Astrocyte (in vitro differentiated cells and primary cell): Measurements from ENCODE around the gene NME2. TPM values are rescaled to one million over a fixed set of nuclear protein-coding genes. Genes with fewer than 3 reads are reported as not detected.

Experiments
- DNase-seq: peaks from one replicate; pipeline ENCODE4 v3.0.0-alpha.2; 2010; ENCODE audit warnings: low read depth
- FAIRE-seq: peaks from 2 replicates; lab custom pipeline; 2011; peaks lifted over from hg19 to GRCh38; lab: Jason Lieb, UNC
- H2AFZ ChIP-seq: 2 replicates; pipeline ENCODE4 v1.6.0; 2012; ENCODE audit warnings: low read depth, low read length, inconsistent platforms
- H3K27ac ChIP-seq: 2 replicates; pipeline ENCODE4 v1.5.1; 2011; ENCODE audit warnings: low read depth, low read length, inconsistent platforms
- H3K27me3 ChIP-seq: 2 replicates; pipeline ENCODE4 v1.6.0; 2011; ENCODE audit warnings: low read length, inconsistent platforms; ENCODE audit not compliant: insufficient read depth
- H3K36me3 ChIP-seq: 2 replicates; pipeline ENCODE4 v1.5.1; 2011; ENCODE audit warnings: low read length, inconsistent platforms; ENCODE audit not compliant: insufficient read depth
- H3K4me1 ChIP-seq: 2 replicates; pipeline ENCODE4 v1.5.1; 2011; ENCODE audit warnings: low read length, inconsistent platforms; ENCODE audit not compliant: insufficient read depth
- H3K4me2 ChIP-seq: 2 replicates; pipeline ENCODE4 v1.6.0; 2012; ENCODE audit warnings: low read length, inconsistent platforms
- H3K4me3 ChIP-seq: 2 replicates; pipeline ENCODE4 v1.5.1; 2011; ENCODE audit warnings: low read depth, mild to moderate bottlenecking, low read length, inconsistent platforms; ENCODE audit not compliant: insufficient read depth
- H3K79me2 ChIP-seq: 2 replicates; pipeline ENCODE4 v1.6.0; 2012; ENCODE audit warnings: mild to moderate bottlenecking, low read length, inconsistent platforms; ENCODE audit not compliant: insufficient read depth
- H3K9ac ChIP-seq: 2 replicates; pipeline ENCODE4 v1.6.0; 2012; ENCODE audit warnings: mild to moderate bottlenecking, low read length, inconsistent platforms
- H3K9me3 ChIP-seq: 2 replicates; pipeline ENCODE4 v1.5.1; 2012; ENCODE audit warnings: low read depth, mild to moderate bottlenecking, low read length, inconsistent platforms; ENCODE audit not compliant: insufficient read depth
- H4K20me1 ChIP-seq: 2 replicates; pipeline ENCODE4 v1.6.0; 2012; ENCODE audit warnings: low read length, inconsistent platforms; ENCODE audit not compliant: insufficient read depth
- H3K27ac Mint-ChIP-seq: one replicate; pipeline ENCODE4 v1.8.0; 2021; ENCODE audit warnings: mild to moderate bottlenecking, mixed read lengths; ENCODE audit not compliant: unreplicated experiment
- H3K27me3 Mint-ChIP-seq: one replicate; pipeline ENCODE4 v1.8.0; 2021; ENCODE audit warnings: low read depth, mixed read lengths; ENCODE audit not compliant: unreplicated experiment
- H3K36me3 Mint-ChIP-seq: one replicate; pipeline ENCODE4 v1.8.0; 2021; ENCODE audit warnings: low read depth, mixed read lengths; ENCODE audit not compliant: unreplicated experiment
- H3K4me1 Mint-ChIP-seq: one replicate; pipeline ENCODE4 v1.8.0; 2021; ENCODE audit warnings: low read depth, mixed read lengths; ENCODE audit not compliant: unreplicated experiment
- H3K4me3 Mint-ChIP-seq: one replicate; pipeline ENCODE4 v1.8.0; 2021; ENCODE audit warnings: mild to moderate bottlenecking, moderate library complexity, mixed read lengths; ENCODE audit not compliant: unreplicated experiment
- H3K9me3 Mint-ChIP-seq: one replicate; pipeline ENCODE4 v1.8.0; 2021; ENCODE audit warnings: mild to moderate bottlenecking, mixed read lengths; ENCODE audit not compliant: unreplicated experiment
- CTCF ChIP-seq: IDR thresholded peaks from 2 replicates; pipeline ENCODE4 v1.5.1; 2011; ENCODE audit warnings: low read depth, mild to moderate bottlenecking, inconsistent platforms, low read length, moderate library complexity; ENCODE audit not compliant: insufficient read depth
- EZH2 ChIP-seq: IDR thresholded peaks from 2 replicates; pipeline ENCODE4 v1.6.1; 2012; ENCODE audit warnings: mild to moderate bottlenecking, low read length, inconsistent platforms; ENCODE audit not compliant: insufficient read depth
- total RNA-seq: library from RNA; stranded (reverse); gene quantifications from 2 replicates; pipeline ENCODE4 v1.2.1, GENCODE V29; 2021

Gene NME2
- total RNA-seq, 1 donor from 2014 or later = 894 TPM

DNA sequence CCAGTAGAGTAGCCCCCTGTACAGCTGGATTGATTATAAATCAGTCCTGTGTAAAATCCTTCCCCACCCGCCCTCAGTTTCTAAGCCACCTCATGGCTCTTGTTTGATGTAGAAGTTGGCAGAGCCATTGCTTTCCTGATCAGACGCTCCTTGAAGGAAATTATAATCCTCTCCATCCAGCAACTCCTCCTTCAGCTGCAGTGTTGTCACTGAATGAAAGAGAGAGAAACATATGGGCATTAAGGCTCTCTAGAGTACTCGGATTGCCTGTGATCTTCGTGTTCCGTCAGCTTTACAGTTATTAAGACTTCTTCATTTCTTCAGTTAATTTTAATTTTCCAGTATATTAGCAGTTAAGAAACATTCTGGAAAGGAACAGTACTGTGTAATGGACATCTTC lies 14.3 kb downstream of the NME2 start:
- DNase-seq = no peak
- Mint-ChIP-seq H3K27ac (no peak overlapping the region), H3K4me3 (no peak overlapping the region), H3K36me3 (peaks cover 8% of the 10 kb centered on the region), H3K9me3 (no peaks in the 10 kb centered on the region), H3K4me1 (no peaks in the 10 kb centered on the region), H3K27me3 (no peaks in the 10 kb centered on the region)
- Histone ChIP-seq H3K4me2 (no peak overlapping the region), H4K20me1 (peaks cover 5% of the 10 kb centered on the region), H3K4me3 (no peak overlapping the region), H3K27ac (no peak overlapping the region), H3K9ac (no peak overlapping the region), H3K79me2 (no peaks in the 10 kb centered on the region), H2AFZ (no peak overlapping the region), H3K27me3 (no peaks in the 10 kb centered on the region), H3K9me3 (no peaks in the 10 kb centered on the region), H3K36me3 (peaks cover 8% of the 10 kb centered on the region), H3K4me1 (peaks cover 4% of the 10 kb centered on the region)
- no peak for FAIRE-seq
- TF ChIP-seq CTCF = no peak
- no peak for TF ChIP-seq EZH2

DNA sequence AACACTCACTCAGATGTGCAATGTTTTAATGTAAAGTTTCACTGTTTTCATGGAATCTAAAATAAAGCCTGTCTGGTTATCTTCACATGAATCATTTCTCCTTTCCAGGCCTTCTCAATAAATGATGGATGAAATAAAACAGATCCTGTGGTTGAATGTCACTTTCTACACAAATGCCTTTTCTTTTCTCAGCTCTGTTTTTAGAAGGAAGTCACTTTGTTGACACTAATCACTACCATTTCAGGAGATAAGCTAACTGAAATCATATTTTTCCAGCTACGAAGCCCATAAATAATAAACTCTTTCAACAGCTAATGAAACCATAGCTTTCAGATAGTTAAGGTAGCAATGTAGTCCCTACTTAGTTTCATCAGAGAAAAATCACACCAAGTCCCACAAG lies 17.9 kb downstream of the NME2 start:
- no peak overlapping the region for H3K27ac Mint-ChIP-seq
- Histone ChIP-seq H3K4me3 (no peak overlapping the region), H3K27me3 (no peaks in the 10 kb centered on the region), H2AFZ (no peak overlapping the region), H3K79me2 (no peaks in the 10 kb centered on the region), H3K9me3 (no peaks in the 10 kb centered on the region), H4K20me1 (no peaks in the 10 kb centered on the region), H3K9ac (no peak overlapping the region), H3K27ac (no peak overlapping the region), H3K4me1 (peaks cover 4% of the 10 kb centered on the region), H3K36me3 (peaks cover 9% of the 10 kb centered on the region), H3K4me2 (no peak overlapping the region)
- H3K27me3 Mint-ChIP-seq = no peaks in the 10 kb centered on the region
- no peak for TF ChIP-seq CTCF
- no peak for TF ChIP-seq EZH2
- no peak for DNase-seq
- H3K36me3 Mint-ChIP-seq = peaks cover 12% of the 10 kb centered on the region
- H3K9me3 Mint-ChIP-seq = no peaks in the 10 kb centered on the region
- peaks cover 2% of the 10 kb centered on the region for H3K4me1 Mint-ChIP-seq
- H3K4me3 Mint-ChIP-seq = no peak overlapping the region
- FAIRE-seq = no peak

GRCh38 chr17:51185763-51186332 lies 19.6 kb downstream of the NME2 start:
- Histone ChIP-seq H3K4me3 (no peak overlapping the region), H4K20me1 (no peaks in the 10 kb centered on the region), H3K36me3 (peaks cover 18% of the 10 kb centered on the region), H3K79me2 (no peaks in the 10 kb centered on the region), H2AFZ (no peak overlapping the region), H3K27ac (no peak overlapping the region), H3K27me3 (no peaks in the 10 kb centered on the region), H3K9me3 (no peaks in the 10 kb centered on the region), H3K9ac (no peak overlapping the region), H3K4me2 (no peak overlapping the region), H3K4me1 (no peaks in the 10 kb centered on the region)
- FAIRE-seq (no peak), DNase-seq (no peak)
- Mint-ChIP-seq H3K9me3 (no peaks in the 10 kb centered on the region), H3K4me1 (peaks cover 2% of the 10 kb centered on the region), H3K27me3 (no peaks in the 10 kb centered on the region), H3K27ac (no peak overlapping the region), H3K36me3 (peaks cover 14% of the 10 kb centered on the region), H3K4me3 (no peak overlapping the region)
- no peak for TF ChIP-seq EZH2
- TF ChIP-seq CTCF = no peak
